Stimulated activated CD4-positive, alpha-beta T cell treated with anti-CD3 and anti-CD28 coated beads, Interleukin-12 subunit alpha, Interleukin-12 subunit beta, amount 100 ng/mL, for 48 hours (primary cell): ENCODE results near the gene TRIM17.
A peak's percentile ranks its signal among the peaks of the same experiment; 100 is the strongest.

ENCODE experiments used
- DNase-seq, 3 donors: peaks; one replicate each; pipeline ENCODE4 v3.0.0-alpha.2; 2020; ENCODE audit warnings: low read depth in 2 of 3, low spot score in 1 of 3

Gene TRIM17

GRCh38 chr1:228416217-228416933 lies at the start of gene TRIM17:
Gene TRIM17, minus strand, starts transcription at chr1:228416861. Its CDS starts 1,789 bp downstream, at chr1:228415072.
- peak in 1 of 3 donors; percentile 11 for DNase-seq

DNA sequence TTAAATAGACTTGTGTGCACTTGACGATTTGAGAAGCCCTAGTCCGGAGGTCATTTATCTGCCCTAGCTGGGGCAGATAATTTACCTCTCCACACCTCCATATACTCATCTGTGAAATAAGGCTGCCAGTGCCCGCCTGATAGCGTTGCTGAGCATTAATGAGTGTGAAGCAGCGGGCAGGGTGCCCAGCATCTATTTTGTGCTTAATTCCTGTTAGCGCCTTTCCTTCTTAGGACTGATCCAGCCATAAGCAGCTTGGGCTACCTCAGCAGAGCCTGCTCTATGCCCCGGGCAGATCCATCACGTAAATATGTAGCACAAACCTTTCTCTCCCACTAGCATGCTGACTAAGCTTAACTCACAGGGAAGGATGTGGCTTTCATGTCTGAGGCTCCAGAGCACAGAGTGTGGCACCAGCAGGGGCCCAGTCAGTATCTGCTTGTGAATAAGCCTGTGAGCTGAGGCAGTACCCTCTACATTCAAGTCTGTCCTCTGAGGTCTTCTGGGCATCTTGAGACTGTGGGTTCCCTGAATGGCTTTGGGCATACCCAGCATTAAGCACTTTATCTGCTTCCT lies 49.0 kb upstream of the TRIM17 start:
- no peak for DNase-seq

DNA sequence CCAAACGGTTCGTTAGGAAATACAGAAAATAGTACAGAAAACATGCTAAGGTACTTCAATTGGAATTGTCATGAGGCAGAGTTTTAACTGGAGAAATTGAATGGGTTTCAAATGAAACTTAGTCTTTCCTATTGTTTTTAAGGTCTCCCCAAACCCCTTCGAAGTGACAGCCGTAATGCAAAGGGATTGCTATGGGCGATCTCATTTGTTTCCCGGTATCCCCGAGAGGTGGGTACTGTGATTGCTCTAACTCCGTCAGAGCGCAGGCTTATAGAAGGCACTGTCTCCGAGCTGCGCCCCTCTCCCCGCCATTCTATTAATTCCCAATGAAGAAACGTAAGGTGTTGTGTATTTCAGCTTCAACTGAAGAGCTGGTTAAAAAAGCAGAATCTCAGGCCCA lies 48.5 kb upstream of the TRIM17 start:
- DNase-seq, result no peak

DNA sequence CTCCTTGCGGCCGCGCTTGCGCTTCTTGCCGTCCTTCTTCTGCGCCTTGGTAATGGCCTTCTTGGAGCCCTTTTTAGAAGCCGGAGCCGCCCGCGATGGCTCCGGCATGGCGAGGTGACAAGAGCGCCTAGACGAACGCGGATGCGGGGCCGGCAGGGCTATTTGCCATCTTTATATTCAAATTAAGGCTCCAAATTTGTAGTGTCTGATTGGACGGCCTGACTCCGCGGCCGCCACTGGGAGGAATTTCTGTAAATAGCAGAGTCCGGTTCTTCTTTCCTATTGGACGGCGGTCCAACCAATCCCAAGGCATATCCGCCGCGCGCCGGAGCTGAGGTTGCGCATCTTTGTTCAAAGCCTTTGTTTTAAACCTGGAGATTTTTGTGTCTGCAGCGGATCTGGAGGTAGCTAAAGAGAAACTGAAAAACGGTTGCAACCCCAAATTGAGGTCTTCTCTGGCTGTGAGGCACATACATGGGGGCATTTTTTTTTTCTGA lies 47.9 kb upstream of the TRIM17 start:
- peak; percentile 73 to 85 (median 83) for DNase-seq

GRCh38 chr1:228463559-228464455 lies 47.1 kb upstream of the TRIM17 start:
- peak; percentile 57 to 66 (median 64) for DNase-seq

GRCh38 chr1:228463009-228463558 lies 46.4 kb upstream of the TRIM17 start:
- DNase-seq, result no peak

DNA sequence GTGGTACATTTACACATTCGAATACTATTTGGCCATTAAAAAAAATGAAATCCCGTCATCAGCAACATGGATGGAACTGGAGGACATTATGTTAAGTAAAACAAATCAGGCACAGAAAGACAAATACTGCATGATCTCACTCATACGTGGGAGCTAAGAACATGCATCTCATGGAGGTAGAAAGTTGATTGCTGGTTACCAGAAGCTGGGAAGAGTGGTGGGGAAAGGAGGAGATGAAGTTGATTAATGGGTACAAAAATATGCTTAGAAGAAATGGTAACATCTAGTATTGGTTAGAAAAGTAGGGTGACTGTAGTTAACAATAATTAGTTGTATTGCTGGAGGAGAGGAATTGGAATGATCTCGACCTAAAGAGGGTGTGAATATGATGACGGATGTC lies 45.9 kb upstream of the TRIM17 start:
- no peak for DNase-seq

GRCh38 chr1:228460821-228461220 lies 44.2 kb upstream of the TRIM17 start:
- no peak for DNase-seq

GRCh38 chr1:228459091-228459993 lies 42.7 kb upstream of the TRIM17 start:
- peak; percentile 43 to 57 (median 45) for DNase-seq

- DNase-seq, result peak; percentile 79 to 86 (median 80)
Measured at GRCh38 chr1:228457396-228458176, 40.9 kb upstream of the TRIM17 start.

- no peak for DNase-seq
Measured at GRCh38 chr1:228457017-228457395, 40.3 kb upstream of the TRIM17 start.

GRCh38 chr1:228456252-228457016 lies 39.8 kb upstream of the TRIM17 start:
- DNase-seq, result no peak

GRCh38 chr1:228455715-228456114 lies 39.1 kb upstream of the TRIM17 start:
- no peak for DNase-seq

DNA sequence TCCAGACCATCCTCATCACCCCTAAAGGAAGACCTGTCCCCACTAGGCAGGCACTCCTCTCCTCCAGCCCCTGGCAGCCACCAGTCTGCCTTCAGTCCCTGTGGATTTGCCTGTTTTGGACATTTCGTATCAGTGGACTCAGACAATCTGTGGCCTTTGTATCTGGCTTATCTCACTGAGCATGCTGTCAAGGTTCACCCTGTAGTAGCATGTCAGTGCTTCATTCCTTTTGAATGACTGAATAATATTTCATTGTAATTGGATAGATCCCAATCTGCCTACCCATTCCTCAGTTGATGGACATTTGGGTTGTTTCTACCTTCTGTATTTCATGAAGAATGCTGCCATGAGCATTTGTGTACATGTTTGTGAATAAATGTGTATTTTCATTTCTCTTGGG lies 37.6 kb upstream of the TRIM17 start:
- DNase-seq, result no peak

GRCh38 chr1:228453614-228454013 lies 37.0 kb upstream of the TRIM17 start:
- no peak for DNase-seq

GRCh38 chr1:228453022-228453560 lies 36.4 kb upstream of the TRIM17 start:
- DNase-seq, result no peak

DNA sequence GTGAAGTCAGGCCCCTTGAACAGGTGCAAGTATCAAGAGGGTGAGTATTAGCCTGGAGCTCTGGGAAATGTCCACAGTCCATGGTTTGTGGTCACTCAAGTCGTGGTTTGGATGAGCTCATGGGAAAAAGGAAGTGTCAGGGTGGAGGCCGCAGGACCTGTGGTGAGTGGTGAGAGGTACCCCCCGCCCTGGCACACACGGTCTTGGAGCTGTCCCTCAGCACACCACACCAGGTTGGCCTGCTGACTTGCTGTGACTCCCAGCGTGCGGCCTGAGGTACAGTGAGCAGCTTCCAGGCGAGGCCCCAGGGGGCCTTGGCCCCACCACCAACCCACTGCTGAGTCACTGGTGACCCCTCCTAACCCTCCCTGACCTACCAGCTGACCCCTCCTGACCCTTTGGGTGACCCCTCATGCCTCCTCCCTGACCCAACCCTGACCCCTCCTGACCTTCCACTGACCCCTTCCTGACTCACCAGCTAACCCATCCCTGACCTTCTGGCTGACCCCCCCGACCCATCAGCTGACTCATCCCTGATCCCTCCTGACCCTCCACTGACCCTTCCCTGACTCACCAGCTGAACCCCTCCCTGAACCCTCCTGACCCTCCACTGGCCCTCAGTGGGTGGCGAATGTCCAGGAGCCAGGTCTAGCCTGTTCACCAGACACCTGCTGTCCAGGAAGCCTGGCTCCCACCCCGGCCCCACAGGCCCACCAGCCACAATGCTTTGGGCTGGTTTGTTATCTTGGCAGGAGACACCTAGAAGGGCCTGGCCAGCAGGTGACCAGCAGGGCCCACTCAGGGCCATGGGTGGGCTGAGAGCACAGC lies 35.7 kb upstream of the TRIM17 start:
- no peak for DNase-seq

DNA sequence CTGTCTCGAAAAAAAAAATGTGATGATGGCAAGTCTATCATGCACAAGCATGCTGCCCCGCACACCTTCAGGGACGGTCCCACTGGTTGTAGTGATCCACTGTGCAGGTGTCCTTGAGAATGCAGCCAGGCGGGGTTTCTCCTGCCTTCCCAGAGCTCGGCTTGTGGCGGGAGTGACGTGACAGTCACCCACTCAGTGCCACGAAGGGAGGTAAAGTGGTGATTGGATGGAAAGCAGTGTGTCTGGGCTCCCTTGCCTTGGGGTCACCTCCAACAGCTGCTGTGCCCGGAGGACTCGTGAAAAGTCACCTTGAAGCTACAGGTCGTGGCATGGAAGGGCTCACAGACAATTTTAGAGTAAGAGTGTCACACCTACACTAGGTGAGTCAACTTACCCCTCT lies 33.5 kb upstream of the TRIM17 start:
- DNase-seq, result no peak
